Activated naive CD4-positive, alpha-beta T cell treated with anti-CD3 and anti-CD28 coated beads, Interleukin-2, amount 10 ng/mL, durations not matched to agents 7 days and 5 days (primary cell): ENCODE measurements around the gene PLCG2.
"Not testable (repeated sequence)": the region's sequence is repeated elsewhere in the genome, so short reads cannot be mapped to it uniquely, and the experiment has no call there.

ENCODE experiments used
- CTCF ChIA-PET: fragments of 350-600 bp; sonication (Branson Sonifier 250); formaldehyde crosslinking; loops from one replicate; lab custom pipeline; 2021; ENCODE audit warnings: antibody characterized with exemption; lab: Charles Lee
- DNase-seq: peaks from one replicate; pipeline ENCODE4 v3.0.0-alpha.2; 2020
- H3K27ac Mint-ChIP-seq: one replicate; pipeline ENCODE4 v1.8.0; 2021; ENCODE audit warnings: mild to moderate bottlenecking, moderate library complexity, mixed read lengths
- H3K27me3 Mint-ChIP-seq: one replicate; pipeline ENCODE4 v1.8.0; 2021; ENCODE audit warnings: mild to moderate bottlenecking, mixed read lengths
- H3K36me3 Mint-ChIP-seq: one replicate; pipeline ENCODE4 v1.8.0; 2021; ENCODE audit warnings: mixed read lengths
- H3K4me1 Mint-ChIP-seq: one replicate; pipeline ENCODE4 v1.8.0; 2021; ENCODE audit warnings: mixed read lengths
- H3K4me3 Mint-ChIP-seq: one replicate; pipeline ENCODE4 v1.8.0; 2021; ENCODE audit warnings: mild to moderate bottlenecking, moderate library complexity, mixed read lengths
- H3K9me3 Mint-ChIP-seq: one replicate; pipeline ENCODE4 v1.8.0; 2021; ENCODE audit warnings: mixed read lengths

The PLCG2 gene

DNA sequence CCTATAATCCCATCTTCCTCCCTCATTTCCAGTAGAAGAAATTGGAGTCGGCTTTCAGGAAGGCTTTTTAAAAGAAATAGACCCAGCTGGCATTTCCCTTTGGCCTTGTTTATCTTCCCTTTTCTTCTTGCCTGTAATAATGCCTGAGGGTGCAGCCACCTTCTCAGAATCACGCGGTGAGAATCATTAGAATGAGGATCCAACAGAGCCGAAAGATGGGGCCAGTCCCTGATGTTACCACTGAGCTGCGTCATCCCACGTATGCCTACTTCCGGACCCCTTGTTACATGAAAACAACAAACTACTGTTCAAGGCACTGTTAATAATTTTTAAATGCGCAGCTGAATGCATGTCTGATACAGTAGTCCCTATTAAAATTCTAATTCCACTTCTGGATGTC is 208.0 kb downstream of the PLCG2 start:
- Mint-ChIP-seq H3K27ac (no peak overlapping the region), H3K36me3 (no peaks in the 10 kb centered on the region), H3K9me3 (no peaks in the 10 kb centered on the region), H3K4me3 (no peak overlapping the region), H3K4me1 (no peaks in the 10 kb centered on the region), H3K27me3 (no peaks in the 10 kb centered on the region)
- DNase-seq = no peak
- CTCF ChIA-PET = no interaction called here

DNA sequence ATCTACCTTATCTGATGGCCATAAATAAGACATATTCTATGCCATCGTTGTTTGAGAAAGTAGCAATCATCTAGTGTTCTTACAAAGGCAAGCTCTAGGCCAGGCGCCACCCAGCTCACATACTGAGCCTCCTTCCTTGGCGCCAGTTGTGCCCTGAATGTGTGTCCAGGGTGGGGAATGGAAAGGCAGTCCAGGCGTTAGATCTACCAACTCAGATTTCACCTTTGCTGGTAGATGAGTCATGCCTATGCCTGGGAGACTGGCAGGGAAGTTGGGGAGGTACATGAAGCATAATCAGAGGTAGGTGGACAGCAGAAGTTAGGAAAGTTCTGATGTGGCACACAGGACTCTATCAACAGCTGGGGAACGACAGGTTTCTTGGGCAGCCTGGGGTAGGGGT is 208.6 kb downstream of the PLCG2 start:
- H3K36me3 Mint-ChIP-seq = no peaks in the 10 kb centered on the region
- CTCF ChIA-PET = no interaction called here
- no peaks in the 10 kb centered on the region for H3K4me1 Mint-ChIP-seq
- H3K27me3 Mint-ChIP-seq = no peaks in the 10 kb centered on the region
- DNase-seq = no peak
- no peak overlapping the region for H3K27ac Mint-ChIP-seq
- no peak overlapping the region for H3K4me3 Mint-ChIP-seq
- H3K9me3 Mint-ChIP-seq = no peaks in the 10 kb centered on the region

DNA sequence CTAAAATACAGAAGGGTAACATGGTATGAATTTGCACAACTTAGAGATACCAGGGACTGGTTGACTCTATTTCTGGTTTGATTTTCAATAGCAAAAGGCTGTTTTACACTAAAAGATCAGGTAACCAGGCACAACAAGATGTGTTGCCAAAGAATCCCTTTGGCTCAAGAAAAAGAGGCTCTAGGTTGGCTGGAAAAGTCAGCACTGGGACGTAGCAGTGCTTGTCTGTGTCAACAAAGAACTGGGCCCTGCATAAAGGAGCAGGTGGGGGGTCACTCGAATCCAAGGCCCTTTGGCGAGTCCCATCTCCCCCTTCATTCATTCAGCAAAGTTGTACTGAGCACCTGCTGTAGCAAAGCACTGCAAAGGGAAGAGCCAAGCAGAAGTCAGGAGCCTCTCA is 213.8 kb downstream of the PLCG2 start:
- H3K27ac Mint-ChIP-seq = no peak overlapping the region
- CTCF ChIA-PET = no interaction called here
- no peak overlapping the region for H3K4me3 Mint-ChIP-seq
- no peaks in the 10 kb centered on the region for H3K27me3 Mint-ChIP-seq
- H3K36me3 Mint-ChIP-seq = peaks cover 2% of the 10 kb centered on the region
- no peak for DNase-seq
- no peaks in the 10 kb centered on the region for H3K4me1 Mint-ChIP-seq
- H3K9me3 Mint-ChIP-seq = no peaks in the 10 kb centered on the region

DNA sequence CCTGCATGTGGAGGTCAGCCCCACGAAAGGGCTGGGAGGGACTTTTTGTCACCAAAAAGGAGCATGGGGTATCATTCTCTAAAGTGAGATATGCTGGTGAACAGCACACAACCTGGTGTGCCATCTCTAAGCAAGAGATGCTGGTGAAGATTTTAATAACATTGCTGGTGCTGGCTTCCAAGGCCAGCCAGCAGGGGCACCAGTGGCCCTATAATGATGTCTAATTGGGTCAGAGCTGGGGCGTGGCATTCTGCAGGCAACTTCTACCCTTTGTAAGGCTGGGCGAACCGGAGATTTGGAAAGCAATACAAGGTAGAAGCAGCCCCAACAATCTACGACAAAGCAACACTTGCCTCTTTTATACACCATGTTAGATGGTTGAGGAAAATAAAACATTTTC is 215.4 kb downstream of the PLCG2 start:
- no peak overlapping the region for H3K27ac Mint-ChIP-seq
- CTCF ChIA-PET = no interaction called here
- H3K4me3 Mint-ChIP-seq = no peak overlapping the region
- H3K36me3 Mint-ChIP-seq = peaks cover 9% of the 10 kb centered on the region
- no peaks in the 10 kb centered on the region for H3K9me3 Mint-ChIP-seq
- no peaks in the 10 kb centered on the region for H3K4me1 Mint-ChIP-seq
- DNase-seq = no peak
- no peaks in the 10 kb centered on the region for H3K27me3 Mint-ChIP-seq

DNA sequence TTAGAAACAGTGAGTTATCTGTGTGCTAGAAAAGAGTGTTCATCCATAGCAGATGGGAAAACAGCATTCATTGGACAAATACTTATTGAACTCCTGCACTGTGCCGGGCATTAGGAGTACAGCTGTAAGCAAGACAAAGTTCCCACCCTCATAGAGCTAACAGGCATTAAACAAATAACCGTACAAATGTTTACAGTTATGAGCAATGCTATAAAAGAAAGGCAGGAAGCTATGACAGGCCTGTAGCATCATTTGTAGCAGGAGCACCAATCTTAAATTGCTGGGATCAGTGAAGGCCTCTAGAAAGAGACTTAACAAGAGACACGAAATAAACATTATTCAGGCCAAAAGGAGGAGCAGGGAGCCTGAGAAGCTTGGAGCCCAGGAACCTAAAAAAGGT is 216.6 kb downstream of the PLCG2 start:
- Mint-ChIP-seq H3K4me3 (no peak overlapping the region), H3K27ac (no peak overlapping the region), H3K9me3 (no peaks in the 10 kb centered on the region), H3K27me3 (no peaks in the 10 kb centered on the region), H3K36me3 (peaks cover 15% of the 10 kb centered on the region), H3K4me1 (no peaks in the 10 kb centered on the region)
- CTCF ChIA-PET = interaction anchor here (1.6 kb wide), 1 partner anchor 235 kb away, joined by 4 read pairs; no protein-coding TSS in a partner anchor
- no peak for DNase-seq

DNA sequence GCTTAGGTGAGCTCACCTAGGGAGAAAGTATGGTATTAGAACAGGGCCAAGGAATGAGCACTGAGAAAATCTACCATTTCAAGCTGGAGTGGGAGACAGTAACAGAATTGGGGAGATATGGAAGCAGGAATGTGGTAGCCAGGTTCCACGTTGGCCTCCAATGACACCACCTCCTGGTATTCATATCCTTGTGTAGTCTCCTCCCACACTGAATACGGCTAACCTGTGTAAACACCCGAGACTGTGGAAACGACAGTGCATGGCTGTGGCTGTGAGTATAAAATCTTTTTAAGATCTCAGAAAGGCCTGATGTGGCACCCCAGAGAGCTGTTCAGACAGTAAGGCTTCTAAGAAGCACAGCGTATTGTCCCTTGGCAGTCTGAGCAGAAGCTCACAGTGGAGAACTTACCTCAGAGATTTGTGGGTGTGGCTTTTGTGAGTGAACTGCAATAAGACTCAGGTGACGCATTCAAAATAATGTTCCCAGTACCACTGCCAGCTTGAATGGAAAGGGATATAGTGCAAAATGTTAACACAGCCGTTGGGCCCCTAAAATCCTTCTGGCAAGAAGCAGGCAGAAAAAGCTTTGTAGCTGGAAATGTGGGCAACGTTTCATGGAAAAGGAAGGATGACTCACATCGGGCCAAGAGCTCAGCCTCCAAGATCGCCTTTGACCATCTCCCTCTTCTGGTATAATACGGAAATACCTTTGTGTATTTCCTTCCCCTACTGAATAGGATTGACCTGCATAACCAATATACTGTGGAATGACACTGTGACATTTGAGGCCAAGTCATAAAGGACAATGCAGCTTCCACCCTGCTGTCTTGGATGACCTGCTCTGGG is 217.8 kb downstream of the PLCG2 start:
- CTCF ChIA-PET = interaction anchor here (1.6 to 1.7 kb wide), 2 partner anchors 107 to 233 kb away, joined by 4 to 6 read pairs; no protein-coding TSS in a partner anchor
- DNase-seq = no peak
- Mint-ChIP-seq H3K27me3 (no peaks in the 10 kb centered on the region), H3K27ac (no peak overlapping the region), H3K9me3 (no peaks in the 10 kb centered on the region), H3K36me3 (peaks cover 16% of the 10 kb centered on the region), H3K4me1 (no peaks in the 10 kb centered on the region), H3K4me3 (no peak overlapping the region)

DNA sequence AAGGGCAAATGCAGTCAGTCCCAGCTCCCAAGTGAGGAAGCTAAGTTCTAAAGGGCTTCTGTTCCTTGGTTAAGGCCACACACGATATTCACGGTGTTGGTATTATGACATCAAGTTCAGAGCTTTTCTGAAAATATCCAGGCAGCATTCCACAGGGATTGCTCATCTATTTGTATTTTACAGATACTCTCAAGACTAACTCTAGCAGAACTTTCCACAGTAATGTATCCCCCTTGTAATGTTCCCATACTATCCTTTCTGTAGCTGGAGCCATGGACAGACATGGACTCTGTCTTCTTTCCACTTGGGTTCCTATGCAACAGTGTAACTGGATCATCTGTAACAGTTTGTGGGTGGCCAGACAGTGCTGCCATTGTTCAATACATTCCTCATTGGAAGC is 218.6 kb downstream of the PLCG2 start:
- no peak for DNase-seq
- Mint-ChIP-seq H3K4me3 (no peak overlapping the region), H3K4me1 (no peaks in the 10 kb centered on the region), H3K27ac (no peak overlapping the region), H3K27me3 (no peaks in the 10 kb centered on the region), H3K9me3 (no peaks in the 10 kb centered on the region), H3K36me3 (peaks cover 20% of the 10 kb centered on the region)
- CTCF ChIA-PET = interaction anchor here (0.5 to 1.7 kb wide), 2 partner anchors 108 to 245 kb away, joined by 3 to 6 read pairs; no protein-coding TSS in a partner anchor

DNA sequence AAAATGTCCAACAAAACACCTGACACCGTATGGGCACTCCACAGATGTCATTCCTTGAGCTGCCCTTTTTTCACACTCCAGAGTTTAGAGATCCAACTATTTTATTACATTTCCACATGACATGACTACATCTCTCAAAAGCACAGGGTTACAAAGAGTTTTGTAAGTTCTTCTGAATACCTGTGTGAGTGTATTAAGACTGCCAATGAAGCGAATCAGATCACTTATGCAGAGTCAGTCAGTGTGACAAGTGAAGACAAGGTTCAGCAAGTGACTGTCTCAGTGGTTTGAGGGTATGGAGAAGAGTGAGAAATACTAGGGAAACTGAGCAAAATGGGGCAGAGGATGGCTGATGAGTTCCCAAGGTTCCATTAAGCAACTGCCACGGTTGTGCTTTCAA is 223.7 kb downstream of the PLCG2 start:
- H3K36me3 Mint-ChIP-seq = peaks cover 22% of the 10 kb centered on the region
- H3K27ac Mint-ChIP-seq = no peak overlapping the region
- H3K4me3 Mint-ChIP-seq = no peak overlapping the region
- H3K27me3 Mint-ChIP-seq = no peaks in the 10 kb centered on the region
- CTCF ChIA-PET = no interaction called here
- no peak for DNase-seq
- H3K9me3 Mint-ChIP-seq = no peaks in the 10 kb centered on the region
- H3K4me1 Mint-ChIP-seq = no peaks in the 10 kb centered on the region

DNA sequence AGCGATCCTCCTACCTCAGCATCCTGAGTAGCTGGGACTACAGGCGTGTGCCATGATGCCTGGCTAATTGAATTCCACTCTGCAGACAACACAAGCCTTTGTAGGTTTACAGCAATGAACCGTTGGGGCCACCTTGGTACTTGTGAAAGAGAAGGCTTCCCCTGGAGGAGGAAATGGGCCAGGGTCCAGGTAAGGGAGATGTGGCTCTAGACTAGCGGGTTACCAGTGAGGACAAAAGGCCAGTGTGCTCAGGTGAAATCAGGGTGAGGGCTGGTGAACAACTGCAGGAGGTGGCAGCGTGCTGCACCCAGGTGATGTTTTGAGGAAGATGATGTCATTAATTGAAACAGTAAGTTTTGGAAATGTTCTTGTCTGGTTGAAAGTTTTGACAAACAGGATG is 225.5 kb downstream of the PLCG2 start:
- CTCF ChIA-PET = no interaction called here
- Mint-ChIP-seq H3K27ac (no peak overlapping the region), H3K4me3 (no peak overlapping the region), H3K36me3 (peaks cover 26% of the 10 kb centered on the region), H3K4me1 (no peaks in the 10 kb centered on the region), H3K9me3 (peaks cover 16% of the 10 kb centered on the region), H3K27me3 (no peaks in the 10 kb centered on the region)
- no peak for DNase-seq

DNA sequence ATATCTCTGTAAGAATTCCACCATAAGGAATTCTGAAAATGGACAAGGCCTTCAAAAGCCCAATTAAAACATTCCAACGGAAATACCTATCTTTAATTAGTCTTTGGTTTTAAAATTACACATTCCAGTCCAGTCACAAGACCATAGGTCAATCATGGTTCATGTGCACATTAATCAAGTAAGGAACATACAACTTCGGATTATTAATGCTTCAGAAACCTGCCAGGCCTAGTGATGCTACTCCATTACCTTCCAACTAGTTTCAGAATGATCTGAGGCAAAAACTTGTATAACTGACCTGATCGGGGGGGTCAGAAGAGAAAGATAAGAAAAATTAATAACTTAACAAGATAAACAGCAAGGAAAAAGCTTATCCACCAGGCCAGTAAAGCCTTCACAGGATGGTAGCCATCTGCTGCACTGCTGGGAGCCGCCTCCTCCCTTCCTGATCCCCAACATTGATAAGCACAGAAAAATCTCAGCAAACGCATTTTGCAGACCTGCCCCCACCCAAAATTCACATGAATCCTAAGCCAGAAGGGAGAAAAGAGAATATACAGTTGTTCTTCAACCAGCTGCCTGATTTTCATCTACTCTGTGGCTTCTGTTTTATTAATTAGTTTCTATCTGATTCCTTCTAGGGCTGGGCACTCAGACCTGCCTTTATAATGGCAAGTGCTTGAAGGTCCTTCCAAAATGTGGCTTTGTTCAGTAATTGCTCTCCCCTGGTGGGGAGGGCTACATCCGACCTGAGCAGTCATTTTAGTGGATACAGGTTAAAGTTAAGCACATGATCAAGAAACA is 226.1 kb downstream of the PLCG2 start:
- peaks cover 23% of the 10 kb centered on the region for H3K36me3 Mint-ChIP-seq
- H3K4me1 Mint-ChIP-seq = peaks cover 4% of the 10 kb centered on the region
- H3K27me3 Mint-ChIP-seq = no peaks in the 10 kb centered on the region
- no peak overlapping the region for H3K27ac Mint-ChIP-seq
- CTCF ChIA-PET = no interaction called here
- peaks cover 22% of the 10 kb centered on the region for H3K9me3 Mint-ChIP-seq
- H3K4me3 Mint-ChIP-seq = no peak overlapping the region
- DNase-seq = no peak

DNA sequence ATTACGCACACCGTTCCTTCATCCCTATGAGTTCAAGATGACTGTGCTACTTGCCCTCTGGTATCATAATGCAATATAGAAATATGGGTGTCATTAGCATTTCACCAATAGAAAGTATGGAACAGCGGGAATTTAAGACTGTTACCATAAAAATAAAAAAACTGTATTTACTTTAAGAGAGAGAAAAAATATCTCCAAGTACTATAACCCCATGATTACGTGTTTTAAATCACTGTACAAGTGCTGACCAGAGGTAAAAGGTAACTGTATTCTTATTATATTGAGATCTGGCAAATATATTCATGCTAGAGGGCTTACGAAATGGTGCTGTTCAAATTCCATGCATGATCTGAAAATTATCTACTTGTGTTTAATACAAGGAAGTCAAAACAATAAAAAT is 226.9 kb downstream of the PLCG2 start:
- no peak for DNase-seq
- H3K27me3 Mint-ChIP-seq = no peaks in the 10 kb centered on the region
- peaks cover 30% of the 10 kb centered on the region for H3K36me3 Mint-ChIP-seq
- peaks cover 11% of the 10 kb centered on the region for H3K4me1 Mint-ChIP-seq
- H3K27ac Mint-ChIP-seq = no peak overlapping the region
- CTCF ChIA-PET = no interaction called here
- peaks cover 26% of the 10 kb centered on the region for H3K9me3 Mint-ChIP-seq
- H3K4me3 Mint-ChIP-seq = no peak overlapping the region

DNA sequence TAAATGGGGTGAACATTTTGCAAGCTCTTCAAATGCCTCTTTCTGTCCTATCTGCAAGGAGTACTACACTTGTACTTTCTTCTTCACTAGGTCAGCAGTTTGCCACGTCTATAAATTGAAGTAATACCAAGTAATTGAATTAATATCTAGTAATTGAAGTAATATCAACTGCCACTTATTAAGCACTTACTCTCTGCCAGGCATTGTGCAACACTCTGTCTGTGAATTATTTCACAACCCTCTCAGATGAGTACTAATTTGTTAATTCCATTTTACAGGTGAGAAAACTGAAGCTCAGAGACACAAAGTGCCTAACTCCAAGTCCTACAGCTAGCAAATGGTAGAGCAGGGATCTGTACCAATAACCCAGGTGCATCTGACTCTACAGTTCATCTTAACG is 228.1 kb downstream of the PLCG2 start:
- CTCF ChIA-PET = no interaction called here
- Mint-ChIP-seq H3K4me3 (no peak overlapping the region), H3K9me3 (peaks cover 26% of the 10 kb centered on the region), H3K27ac (no peak overlapping the region), H3K36me3 (peaks cover 26% of the 10 kb centered on the region), H3K4me1 (peaks cover 18% of the 10 kb centered on the region), H3K27me3 (peaks cover 4% of the 10 kb centered on the region)
- DNase-seq = no peak

DNA sequence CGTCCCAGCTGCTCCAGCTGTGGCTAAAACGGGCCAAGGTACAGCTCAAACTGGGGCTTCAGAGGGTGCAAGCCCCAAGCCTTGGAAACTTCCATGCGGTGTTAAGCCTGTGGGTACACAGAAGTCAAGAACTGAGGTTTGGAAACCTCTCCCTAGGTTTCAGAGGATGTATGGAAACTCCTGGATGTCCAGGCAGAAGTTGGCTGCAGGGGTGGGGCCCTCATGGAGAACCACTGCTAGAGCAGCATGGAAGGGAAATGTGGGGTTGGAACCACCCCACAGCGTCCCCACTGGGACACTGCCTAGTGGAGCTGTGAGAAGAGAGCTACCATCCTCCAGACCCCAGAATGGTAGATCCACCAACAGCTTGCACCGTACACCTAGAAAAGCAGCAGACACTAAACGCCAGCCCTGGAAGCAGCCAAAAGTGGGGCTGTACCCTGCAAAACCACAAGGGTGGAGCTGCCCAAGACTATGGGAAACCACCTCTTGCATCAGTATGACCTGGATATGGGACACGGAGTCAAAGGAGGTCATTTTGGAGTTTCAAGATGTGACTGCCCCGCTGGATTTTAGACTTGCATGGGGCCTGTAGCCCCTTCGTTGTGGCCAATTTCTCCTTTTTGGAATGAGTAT is 230.0 kb downstream of the PLCG2 start:
- CTCF ChIA-PET = no interaction called here
- Mint-ChIP-seq H3K27ac (no peak overlapping the region), H3K4me1 (peaks cover 18% of the 10 kb centered on the region), H3K27me3 (peaks cover 8% of the 10 kb centered on the region), H3K36me3 (peaks cover 22% of the 10 kb centered on the region), H3K9me3 (peaks cover 26% of the 10 kb centered on the region), H3K4me3 (no peak overlapping the region)
- DNase-seq = no peak

DNA sequence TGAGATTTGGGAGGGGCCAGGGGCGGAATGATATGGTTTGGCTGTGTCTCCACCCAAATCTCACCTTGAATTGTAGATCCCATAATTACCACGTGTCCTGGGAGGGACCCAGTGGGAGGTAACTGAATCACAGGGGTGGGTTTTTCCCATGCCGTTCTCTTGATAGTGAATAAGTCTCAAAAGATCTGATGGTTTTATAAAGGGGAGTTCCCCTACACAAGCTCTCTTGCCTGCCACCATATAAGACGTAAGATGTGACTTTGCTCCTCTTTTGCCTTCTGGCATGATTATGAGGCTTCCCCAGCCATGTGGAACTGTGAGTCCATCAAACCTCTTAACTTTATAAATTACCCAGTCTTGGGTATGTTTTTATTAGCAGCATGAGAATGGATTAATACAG is 230.7 kb downstream of the PLCG2 start:
- Mint-ChIP-seq H3K9me3 (peaks cover 26% of the 10 kb centered on the region), H3K4me1 (peaks cover 18% of the 10 kb centered on the region), H3K36me3 (peaks cover 22% of the 10 kb centered on the region)
- CTCF ChIA-PET, DNase-seq, H3K27me3 Mint-ChIP-seq, H3K4me3 Mint-ChIP-seq, H3K27ac Mint-ChIP-seq: not testable (repeated sequence)
